NT2/D1 (cell line): ENCODE measurements around the gene ST6GALNAC1.

Experiments used
- DNase-seq: peaks from one replicate; pipeline ENCODE4 v3.0.0-alpha.2; 2011; ENCODE audit warnings: low read depth, low spot score
- H3K27me3 ChIP-seq: 2 replicates; pipeline ENCODE4 v1.6.0; 2011; ENCODE audit warnings: mild to moderate bottlenecking; ENCODE audit not compliant: insufficient read length, insufficient read depth
- H3K36me3 ChIP-seq: 2 replicates; pipeline ENCODE4 v1.6.1; 2011; ENCODE audit warnings: mild to moderate bottlenecking, low read length, mixed read lengths; ENCODE audit not compliant: insufficient read depth, insufficient read length
- H3K4me1 ChIP-seq: 2 replicates; pipeline ENCODE4 v1.5.1; 2011; ENCODE audit not compliant: insufficient read depth, insufficient read length
- H3K4me3 ChIP-seq: 2 replicates; pipeline ENCODE4 v1.5.1; 2011; ENCODE audit warnings: low read depth; ENCODE audit not compliant: insufficient read length
- H3K9ac ChIP-seq: 2 replicates; pipeline ENCODE4 v1.6.0; 2011; ENCODE audit warnings: low read depth; ENCODE audit not compliant: insufficient read length
- H3K9me3 ChIP-seq: 2 replicates; pipeline ENCODE4 v1.5.1; 2011; ENCODE audit warnings: mild to moderate bottlenecking, low read length; ENCODE audit not compliant: insufficient read depth
- SUZ12 ChIP-seq: IDR thresholded peaks from 2 replicates; pipeline ENCODE4 v1.6.1; 2011; ENCODE audit not compliant: insufficient read length, insufficient read depth; ENCODE audit errors: extremely low read depth
- YY1 ChIP-seq: IDR thresholded peaks from 2 replicates; pipeline ENCODE4 v1.6.1; 2011; ENCODE audit not compliant: insufficient read length, insufficient read depth
- ZNF274 ChIP-seq: IDR thresholded peaks from 2 replicates; pipeline ENCODE4 v1.6.1; 2011; ENCODE audit warnings: mild to moderate bottlenecking, low read depth, low read length

The ST6GALNAC1 gene

DNA sequence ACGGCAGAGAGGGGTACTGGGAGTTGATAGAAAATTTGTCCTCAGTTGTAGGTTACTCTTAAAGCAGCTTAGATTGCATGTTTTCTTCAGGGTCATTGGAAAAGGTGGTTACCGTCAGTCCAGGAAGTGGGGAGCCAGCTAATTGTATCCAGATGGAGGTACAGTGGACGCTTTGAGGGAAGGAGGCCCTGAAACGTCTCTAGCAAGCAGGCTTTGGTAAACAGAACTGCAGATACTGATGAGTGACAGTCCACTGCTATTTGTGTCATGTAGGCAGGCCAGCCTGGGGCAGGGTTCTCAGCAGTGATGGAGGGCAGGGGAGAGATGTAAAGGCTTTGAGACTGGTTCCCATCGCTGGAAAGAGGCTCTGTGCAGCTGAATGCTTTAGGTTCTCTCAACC is 30.2 kb upstream of the ST6GALNAC1 start:
- no peaks in the 10 kb centered on the region for H3K27me3 ChIP-seq
- no peak overlapping the region for H3K9ac ChIP-seq
- H3K36me3 ChIP-seq: peaks cover 5% of the 10 kb centered on the region
- H3K9me3 ChIP-seq: peaks cover 6% of the 10 kb centered on the region; the same call in 1 of the 2 replicates
- no peak for TF ChIP-seq YY1
- TF ChIP-seq SUZ12: no peak
- TF ChIP-seq ZNF274: no peak
- H3K4me1 ChIP-seq: peaks cover 4% of the 10 kb centered on the region
- DNase-seq: no peak
- no peak overlapping the region for H3K4me3 ChIP-seq

DNA sequence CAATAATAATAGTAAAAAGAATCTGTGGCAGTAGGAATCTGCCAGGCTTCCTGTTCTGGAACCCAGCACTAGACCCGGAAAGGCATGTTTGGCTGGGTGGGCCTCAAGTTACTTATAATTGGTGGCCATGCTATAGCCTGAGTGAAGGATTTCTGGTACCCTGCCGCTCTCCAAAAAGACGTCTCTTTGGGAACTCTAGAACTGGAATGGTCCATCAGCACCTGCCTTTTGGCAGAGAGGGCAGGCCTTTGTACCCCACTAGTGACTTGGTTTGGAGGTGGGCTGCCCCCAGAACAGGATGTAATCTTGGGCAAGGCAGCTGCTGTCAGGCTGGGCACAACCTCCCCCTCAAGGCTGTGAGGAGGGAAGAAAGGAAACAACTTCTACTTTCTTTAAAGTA is 29.3 kb upstream of the ST6GALNAC1 start:
- peaks cover 5% of the 10 kb centered on the region for H3K36me3 ChIP-seq
- H3K4me3 ChIP-seq: no peak overlapping the region
- H3K27me3 ChIP-seq: no peaks in the 10 kb centered on the region
- no peak overlapping the region for H3K9ac ChIP-seq
- peaks cover 6% of the 10 kb centered on the region for H3K4me1 ChIP-seq
- H3K9me3 ChIP-seq: peaks cover 6% of the 10 kb centered on the region; the same call in 1 of the 2 replicates
- TF ChIP-seq SUZ12 (no peak), YY1 (no peak), ZNF274 (no peak)
- DNase-seq: no peak

DNA sequence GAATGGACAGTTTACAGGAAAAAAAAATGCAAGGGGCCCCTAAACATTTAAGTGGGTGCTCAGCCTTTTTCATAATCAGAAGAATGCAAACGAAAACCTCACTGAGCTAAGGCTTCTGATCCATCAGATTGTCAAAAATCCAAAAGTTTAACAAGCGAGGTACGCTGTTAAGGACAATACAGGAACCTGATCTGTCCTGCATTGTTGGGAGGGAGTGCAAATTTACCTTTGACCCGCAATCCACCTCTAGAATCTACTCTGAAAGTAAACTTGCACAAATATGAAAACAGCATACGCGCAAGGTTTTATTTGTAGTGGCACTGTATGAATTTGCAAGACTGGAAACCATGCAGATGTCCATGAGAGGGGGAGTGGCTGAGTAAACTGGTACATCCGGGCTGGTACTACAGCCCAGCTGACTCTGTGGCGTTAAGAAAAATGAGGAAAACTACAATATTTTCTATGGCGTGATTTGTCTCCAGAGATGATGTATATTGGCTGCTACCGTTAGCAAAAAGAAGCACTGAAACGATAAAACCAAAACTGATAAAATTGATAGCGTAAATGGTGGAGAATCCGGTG is 28.8 kb upstream of the ST6GALNAC1 start:
- Histone ChIP-seq H3K4me3 (peak overlapping the region; percentile 68), H3K9ac (peak overlapping the region; percentile 83), H3K4me1 (peaks cover 6% of the 10 kb centered on the region), H3K27me3 (no peaks in the 10 kb centered on the region), H3K36me3 (peaks cover under 1% of the 10 kb centered on the region), H3K9me3 (peaks cover 6% of the 10 kb centered on the region; the same call in 1 of the 2 replicates)
- no peak for DNase-seq
- no peak for TF ChIP-seq YY1
- TF ChIP-seq SUZ12: no peak

DNA sequence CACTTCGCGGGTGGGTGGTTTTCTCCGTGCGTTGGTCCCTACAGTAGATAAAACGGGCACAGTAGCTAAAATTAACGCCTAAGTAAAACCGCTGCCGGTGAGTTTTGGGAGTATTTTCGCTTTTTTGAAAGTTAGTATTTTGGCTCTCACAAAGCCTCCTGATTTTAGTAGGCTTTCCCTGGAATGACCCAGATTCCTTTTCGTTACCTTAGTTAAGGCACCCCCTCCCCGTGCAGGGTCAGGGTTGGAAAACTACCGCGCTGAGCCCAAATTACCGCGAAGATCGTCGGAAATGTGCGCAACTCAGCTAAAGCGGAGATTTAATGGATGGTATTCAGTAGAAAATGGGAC is 28.3 kb upstream of the ST6GALNAC1 start:
- no peak for TF ChIP-seq SUZ12
- no peak for TF ChIP-seq YY1
- no peak for TF ChIP-seq ZNF274
- Histone ChIP-seq H3K27me3 (no peaks in the 10 kb centered on the region), H3K36me3 (no peaks in the 10 kb centered on the region), H3K9me3 (peaks cover 6% of the 10 kb centered on the region; the same call in 1 of the 2 replicates), H3K4me1 (peaks cover 6% of the 10 kb centered on the region), H3K4me3 (peak overlapping the region; percentile 68), H3K9ac (peak overlapping the region; percentile 83)
- DNase-seq: no peak

DNA sequence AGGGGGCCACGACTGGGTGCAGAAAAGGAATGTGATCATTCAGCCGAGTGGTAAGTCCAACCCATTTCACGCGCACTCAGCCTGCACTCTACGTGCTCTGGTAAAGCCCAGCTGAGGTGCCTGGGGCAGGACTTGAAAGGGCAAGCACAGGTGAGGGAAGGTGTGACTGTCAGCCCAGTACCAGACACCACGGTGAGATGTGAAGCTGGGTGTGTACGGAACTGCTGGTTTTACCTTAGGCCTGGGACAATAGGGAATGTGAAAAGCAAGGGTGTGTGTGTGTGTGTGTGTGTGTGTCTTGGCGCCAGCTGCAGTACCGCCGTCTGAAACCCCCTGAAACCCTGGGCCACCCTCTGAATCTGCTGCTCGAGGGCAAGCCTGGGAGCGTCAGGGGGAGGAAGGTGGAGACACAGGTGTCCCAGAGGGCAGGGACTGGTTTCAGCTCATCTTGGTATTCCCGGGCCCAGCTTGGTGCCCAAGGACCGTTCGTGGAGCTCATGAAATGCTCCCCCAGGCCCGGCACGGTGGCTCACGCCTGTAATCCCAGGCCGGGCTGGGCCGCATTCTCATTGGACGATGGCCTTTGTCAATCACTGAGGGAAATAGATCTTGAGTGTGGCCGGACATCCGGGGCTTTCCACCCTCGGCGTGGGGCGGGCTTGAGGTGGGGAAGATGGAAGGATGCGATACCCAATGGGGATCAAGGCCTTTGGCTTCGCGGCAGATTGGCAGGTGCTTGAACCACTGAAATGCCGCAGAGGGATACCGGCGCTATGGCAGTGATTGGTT is 27.8 kb upstream of the ST6GALNAC1 start:
- peak; percentile 100 for DNase-seq
- peak overlapping the region; percentile 83 for H3K9ac ChIP-seq
- TF ChIP-seq ZNF274 (no peak), SUZ12 (no peak), YY1 (no peak)
- peaks cover 6% of the 10 kb centered on the region; the same call in 1 of the 2 replicates for H3K9me3 ChIP-seq
- no peaks in the 10 kb centered on the region for H3K27me3 ChIP-seq
- H3K36me3 ChIP-seq: no peaks in the 10 kb centered on the region
- H3K4me1 ChIP-seq: peaks cover 6% of the 10 kb centered on the region
- peak overlapping the region; percentile 68 for H3K4me3 ChIP-seq

DNA sequence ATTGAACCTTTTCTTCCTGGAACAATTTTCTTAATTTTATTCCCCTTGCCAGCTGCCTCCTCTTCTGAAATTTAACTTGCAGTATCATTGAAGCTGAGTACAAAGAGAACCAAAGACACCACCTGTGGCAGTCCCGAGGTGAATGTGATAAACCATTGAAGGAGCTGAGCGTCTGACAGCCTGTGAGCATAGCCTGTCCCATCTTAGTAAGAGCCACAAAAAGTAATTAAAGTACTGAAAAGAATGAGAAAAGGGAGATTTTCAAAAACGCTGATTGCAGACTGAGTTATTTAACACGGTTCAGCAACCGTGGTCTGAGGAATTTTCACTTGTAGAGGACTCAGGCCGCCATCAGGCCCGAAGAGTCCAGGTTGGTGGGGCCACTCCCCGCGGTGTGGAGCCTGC is 27.2 kb upstream of the ST6GALNAC1 start:
- no peaks in the 10 kb centered on the region for H3K36me3 ChIP-seq
- H3K9ac ChIP-seq: peak overlapping the region; percentile 83
- H3K4me3 ChIP-seq: peak overlapping the region; percentile 45
- TF ChIP-seq YY1: no peak
- no peak for TF ChIP-seq ZNF274
- TF ChIP-seq SUZ12: no peak
- H3K27me3 ChIP-seq: no peaks in the 10 kb centered on the region
- peaks cover 6% of the 10 kb centered on the region; the same call in 1 of the 2 replicates for H3K9me3 ChIP-seq
- DNase-seq: no peak
- H3K4me1 ChIP-seq: peaks cover 6% of the 10 kb centered on the region

DNA sequence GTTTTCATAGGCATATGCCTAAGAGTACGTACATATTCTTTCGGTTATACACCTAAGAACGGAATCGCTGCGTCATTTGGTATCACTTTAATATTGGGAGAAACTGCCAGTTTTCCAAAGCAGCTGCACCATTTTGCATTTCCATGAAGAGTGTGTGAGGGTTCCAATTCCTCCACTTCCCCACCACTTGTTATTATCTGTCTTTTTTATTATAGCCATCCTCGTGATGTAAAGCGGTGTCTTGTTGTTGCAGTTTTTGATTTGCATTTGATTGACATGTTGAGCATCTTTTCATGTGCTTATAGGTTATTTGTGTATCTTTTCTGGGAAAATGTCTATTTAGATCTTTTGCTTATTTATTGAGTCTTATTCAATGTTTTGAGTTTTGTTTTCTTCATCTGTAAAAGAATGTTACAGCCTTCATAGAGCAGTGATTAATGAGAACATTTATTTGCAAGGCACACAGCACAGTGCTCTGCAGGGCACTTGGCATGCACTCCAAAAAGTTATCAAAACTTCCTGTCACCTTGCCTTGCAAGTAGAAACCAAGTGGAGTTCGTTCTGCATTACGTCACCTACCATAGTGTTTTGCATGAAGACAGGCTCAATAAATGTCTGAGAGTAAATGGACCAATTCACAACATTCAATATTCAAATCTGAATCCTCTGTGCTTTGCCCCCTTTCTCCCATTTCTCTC is 26.6 kb upstream of the ST6GALNAC1 start:
- no peak for TF ChIP-seq ZNF274
- TF ChIP-seq YY1: no peak
- Histone ChIP-seq H3K36me3 (no peaks in the 10 kb centered on the region), H3K4me3 (no peak overlapping the region), H3K27me3 (no peaks in the 10 kb centered on the region), H3K9ac (no peak overlapping the region), H3K9me3 (peaks cover 6% of the 10 kb centered on the region; the same call in 1 of the 2 replicates), H3K4me1 (peaks cover 6% of the 10 kb centered on the region)
- DNase-seq: no peak
